Astrocyte (in vitro differentiated cells and primary cell): Measurements from ENCODE around the gene HAS3.

Experiments used
- CTCF ChIP-seq: IDR thresholded peaks from 2 replicates; pipeline ENCODE4 v1.5.1; 2011; ENCODE audit warnings: low read depth, mild to moderate bottlenecking, inconsistent platforms, low read length, moderate library complexity; ENCODE audit not compliant: insufficient read depth
- EZH2 ChIP-seq: IDR thresholded peaks from 2 replicates; pipeline ENCODE4 v1.6.1; 2012; ENCODE audit warnings: mild to moderate bottlenecking, low read length, inconsistent platforms; ENCODE audit not compliant: insufficient read depth

GRCh38 chr16:69095193-69095592 is 10.3 kb upstream of the HAS3 start:
- TF ChIP-seq EZH2 (no peak), CTCF (no peak)
